ENCODE measurements around the gene SLTM. TPM values are rescaled to one million over a fixed set of nuclear protein-coding genes. Genes with fewer than 3 reads are reported as not detected.
A peak's percentile ranks its signal among the peaks of the same experiment; 100 is the strongest.

The SLTM gene
- total RNA-seq, 1 donor, result 77.8 TPM

GRCh38 chr15:58916962-58917361, 16.5 kb downstream of the SLTM start:
- Histone ChIP-seq H3K36me3 (ENCODE audit: insufficient read depth, low read length) (peaks cover 35% of the 10 kb centered on the region), H3K79me2 (ENCODE audit: insufficient read depth, low read length) (peaks cover 81% of the 10 kb centered on the region), H3K9me3 (ENCODE audit: low read depth, low read length) (no peaks in the 10 kb centered on the region), H3K4me1 (ENCODE audit: insufficient read depth, low read length) (peaks cover 10% of the 10 kb centered on the region), H3K4me3 (ENCODE audit: insufficient read depth, low read length) (no peak overlapping the region), H3K27ac (ENCODE audit: low read depth, low read length) (no peak overlapping the region), H3K4me2 (ENCODE audit: insufficient read depth, low read length) (no peak overlapping the region), H2AFZ (ENCODE audit: low read length) (no peak overlapping the region), H3K27me3 (ENCODE audit: insufficient read depth, low read length) (no peaks in the 10 kb centered on the region), H4K20me1 (ENCODE audit: insufficient read depth, low read length) (peaks cover 14% of the 10 kb centered on the region)
- no peak for DNase-seq (ENCODE audit: insufficient read length, low spot score, missing footprints)
- TF ChIP-seq CTCF (IDR thresholded peaks at IDR 0.05; ENCODE audit: extremely low read depth, low read depth, low read length), result no peak

GRCh38 chr15:58910456-58910855, 23.0 kb downstream of the SLTM start:
- Histone ChIP-seq H3K9me3 (ENCODE audit: low read depth, low read length) (no peaks in the 10 kb centered on the region), H3K4me3 (ENCODE audit: insufficient read depth, low read length) (no peak overlapping the region), H3K27me3 (ENCODE audit: insufficient read depth, low read length) (no peaks in the 10 kb centered on the region), H4K20me1 (ENCODE audit: insufficient read depth, low read length) (peaks cover 14% of the 10 kb centered on the region), H3K79me2 (ENCODE audit: insufficient read depth, low read length) (peaks cover 76% of the 10 kb centered on the region), H3K4me1 (ENCODE audit: insufficient read depth, low read length) (peaks cover 4% of the 10 kb centered on the region), H3K36me3 (ENCODE audit: insufficient read depth, low read length) (peaks cover 44% of the 10 kb centered on the region), H3K27ac (ENCODE audit: low read depth, low read length) (no peak overlapping the region), H2AFZ (ENCODE audit: low read length) (no peak overlapping the region), H3K4me2 (ENCODE audit: insufficient read depth, low read length) (no peak overlapping the region)
- no peak for TF ChIP-seq CTCF (IDR thresholded peaks at IDR 0.05; ENCODE audit: extremely low read depth, low read depth, low read length)
- DNase-seq (ENCODE audit: insufficient read length, low spot score, missing footprints), result no peak

DNA sequence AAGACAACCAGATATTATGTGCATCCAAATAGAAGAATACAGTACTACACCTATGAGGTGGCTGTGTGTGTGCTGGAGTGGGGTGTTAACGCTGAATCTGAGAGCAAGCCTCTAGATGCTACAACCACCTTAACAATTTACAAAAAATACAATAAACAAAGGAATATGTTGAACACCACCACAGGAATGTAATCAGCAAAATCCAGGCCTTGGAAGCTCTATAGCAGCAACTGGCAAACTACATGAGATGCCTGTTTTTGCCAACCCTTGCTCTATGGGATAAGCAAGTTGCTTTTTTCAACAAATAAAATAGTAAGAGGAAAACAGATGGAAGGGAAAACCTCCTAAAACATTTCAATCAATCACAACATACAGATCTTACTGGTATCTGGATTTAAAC, 23.9 kb downstream of the SLTM start:
- TF ChIP-seq CTCF (IDR thresholded peaks at IDR 0.05; ENCODE audit: extremely low read depth, low read depth, low read length), result no peak
- Histone ChIP-seq H3K79me2 (ENCODE audit: insufficient read depth, low read length) (peaks cover 72% of the 10 kb centered on the region), H3K4me2 (ENCODE audit: insufficient read depth, low read length) (no peak overlapping the region), H2AFZ (ENCODE audit: low read length) (no peak overlapping the region), H3K27me3 (ENCODE audit: insufficient read depth, low read length) (no peaks in the 10 kb centered on the region), H3K36me3 (ENCODE audit: insufficient read depth, low read length) (peaks cover 45% of the 10 kb centered on the region), H3K27ac (ENCODE audit: low read depth, low read length) (no peak overlapping the region), H3K9me3 (ENCODE audit: low read depth, low read length) (no peaks in the 10 kb centered on the region), H3K4me3 (ENCODE audit: insufficient read depth, low read length) (no peak overlapping the region), H4K20me1 (ENCODE audit: insufficient read depth, low read length) (peaks cover 14% of the 10 kb centered on the region), H3K4me1 (ENCODE audit: insufficient read depth, low read length) (no peaks in the 10 kb centered on the region)
- no peak for DNase-seq (ENCODE audit: insufficient read length, low spot score, missing footprints)

- Histone ChIP-seq H3K27me3 (ENCODE audit: insufficient read depth, low read length) (no peaks in the 10 kb centered on the region), H3K4me1 (ENCODE audit: insufficient read depth, low read length) (no peaks in the 10 kb centered on the region), H3K36me3 (ENCODE audit: insufficient read depth, low read length) (peaks cover 38% of the 10 kb centered on the region), H2AFZ (ENCODE audit: low read length) (no peak overlapping the region), H3K4me3 (ENCODE audit: insufficient read depth, low read length) (no peak overlapping the region), H3K4me2 (ENCODE audit: insufficient read depth, low read length) (no peak overlapping the region), H3K27ac (ENCODE audit: low read depth, low read length) (no peak overlapping the region), H3K9me3 (ENCODE audit: low read depth, low read length) (no peaks in the 10 kb centered on the region), H3K79me2 (ENCODE audit: insufficient read depth, low read length) (peaks cover 63% of the 10 kb centered on the region), H4K20me1 (ENCODE audit: insufficient read depth, low read length) (peaks cover 9% of the 10 kb centered on the region)
- peak; percentile 44 for DNase-seq (ENCODE audit: insufficient read length, low spot score, missing footprints)
- TF ChIP-seq CTCF (IDR thresholded peaks at IDR 0.05; ENCODE audit: extremely low read depth, low read depth, low read length), result no peak
Measured at GRCh38 chr15:58908550-58909309, 24.7 kb downstream of the SLTM start.
